ENCODE results near the gene ZDHHC6. TPM values are rescaled to one million over a fixed set of nuclear protein-coding genes. Genes with fewer than 3 reads are reported as not detected.

Gene ZDHHC6
- total and polyA plus RNA-seq, 7 donors: 10.7 to 27.7 (median 14.0) TPM

DNA sequence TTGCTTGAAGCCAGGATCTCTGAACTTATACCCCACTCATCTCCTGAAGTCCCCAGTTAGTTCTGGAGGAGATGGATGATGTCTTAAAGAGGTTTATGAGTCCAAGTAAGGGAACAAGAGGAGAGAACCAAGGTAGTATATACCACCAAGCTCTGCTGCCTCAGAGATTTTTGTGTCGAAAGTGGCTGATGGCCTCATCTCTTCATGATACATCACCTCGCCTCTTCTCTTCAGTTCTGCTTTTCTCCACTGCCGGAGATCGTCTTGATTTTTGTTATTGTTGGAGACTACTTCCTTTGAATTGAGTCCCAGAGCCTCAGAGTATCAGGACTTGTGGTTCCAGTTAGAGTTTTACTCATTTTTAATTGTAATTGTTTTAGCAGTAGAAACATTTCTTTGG lies 2.2 kb upstream of the ZDHHC6 start:
- Histone ChIP-seq H3K27me3 (ENCODE audit: insufficient read depth in 3 of 3, low read length in 2 of 3) (no peaks in the 10 kb centered on the region), H3K4me1 (peaks cover 20% of the 10 kb centered on the region), H3K9me3 (no peaks in the 10 kb centered on the region), H3K36me3 (ENCODE audit: insufficient read depth in 1 of 2, low read depth in 1 of 2) (peaks cover 0 to 30% of the 10 kb centered on the region in 2 donors), H3K4me3 (no peak overlapping the region), H3K27ac (no peak overlapping the region)
- DNase-seq: no peak
- WGBS, 3 donors: 79 to 86% (median 84%) methylated on average over 4 of the region's 4 CpGs
- intact Hi-C loops (cut with DNase I): loop anchor here (5.0 to 10.0 kb wide), 2 partner anchors 264 to 267 kb away; partner anchors contain the start of gene GPAM (in 2 of the 2)
- ATAC-seq: no peak
- TF ChIP-seq, protein P1, sequence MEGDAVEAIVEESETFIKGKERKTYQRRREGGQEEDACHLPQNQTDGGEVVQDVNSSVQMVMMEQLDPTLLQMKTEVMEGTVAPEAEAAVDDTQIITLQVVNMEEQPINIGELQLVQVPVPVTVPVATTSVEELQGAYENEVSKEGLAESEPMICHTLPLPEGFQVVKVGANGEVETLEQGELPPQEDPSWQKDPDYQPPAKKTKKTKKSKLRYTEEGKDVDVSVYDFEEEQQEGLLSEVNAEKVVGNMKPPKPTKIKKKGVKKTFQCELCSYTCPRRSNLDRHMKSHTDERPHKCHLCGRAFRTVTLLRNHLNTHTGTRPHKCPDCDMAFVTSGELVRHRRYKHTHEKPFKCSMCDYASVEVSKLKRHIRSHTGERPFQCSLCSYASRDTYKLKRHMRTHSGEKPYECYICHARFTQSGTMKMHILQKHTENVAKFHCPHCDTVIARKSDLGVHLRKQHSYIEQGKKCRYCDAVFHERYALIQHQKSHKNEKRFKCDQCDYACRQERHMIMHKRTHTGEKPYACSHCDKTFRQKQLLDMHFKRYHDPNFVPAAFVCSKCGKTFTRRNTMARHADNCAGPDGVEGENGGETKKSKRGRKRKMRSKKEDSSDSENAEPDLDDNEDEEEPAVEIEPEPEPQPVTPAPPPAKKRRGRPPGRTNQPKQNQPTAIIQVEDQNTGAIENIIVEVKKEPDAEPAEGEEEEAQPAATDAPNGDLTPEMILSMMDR (IDR thresholded peaks at IDR 0.05): no peak

DNA sequence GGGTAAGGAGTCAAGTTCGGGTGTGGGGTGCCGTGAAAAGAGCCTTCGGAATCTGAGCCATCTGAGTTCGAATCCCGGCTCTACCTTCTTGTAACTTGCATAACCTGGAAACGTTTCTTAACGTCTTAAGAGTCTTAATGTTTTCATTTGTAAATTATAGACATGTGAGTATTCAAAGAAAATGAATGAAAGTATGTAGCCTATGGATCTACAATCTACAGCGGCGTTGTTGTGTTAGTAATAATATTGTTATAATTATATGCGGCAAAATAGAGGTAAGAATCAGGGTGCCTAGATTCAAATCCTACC lies 860 bp upstream of the ZDHHC6 start:
- no peak for DNase-seq
- H3K4me1 ChIP-seq: peaks cover 20% of the 10 kb centered on the region
- intact Hi-C loops (cut with DNase I): loop anchor here (5.0 to 10.0 kb wide), 2 partner anchors 263 to 265 kb away; partner anchors contain the start of gene GPAM (in 2 of the 2)
- no peak for ATAC-seq
- peak overlapping the region; percentile 84 for H3K27ac ChIP-seq
- WGBS, 3 donors: 3 to 5% (median 4%) methylated on average over 10 of the region's 10 CpGs
- no peaks in the 10 kb centered on the region for H3K27me3 ChIP-seq (ENCODE audit: insufficient read depth in 3 of 3, low read length in 2 of 3)
- peaks cover 0 to 43% of the 10 kb centered on the region in 2 donors for H3K36me3 ChIP-seq (ENCODE audit: insufficient read depth in 1 of 2, low read depth in 1 of 2)
- TF ChIP-seq, protein P1 (IDR thresholded peaks at IDR 0.05): no peak
- H3K9me3 ChIP-seq: no peaks in the 10 kb centered on the region
- H3K4me3 ChIP-seq: peak overlapping the region; percentile 70

DNA sequence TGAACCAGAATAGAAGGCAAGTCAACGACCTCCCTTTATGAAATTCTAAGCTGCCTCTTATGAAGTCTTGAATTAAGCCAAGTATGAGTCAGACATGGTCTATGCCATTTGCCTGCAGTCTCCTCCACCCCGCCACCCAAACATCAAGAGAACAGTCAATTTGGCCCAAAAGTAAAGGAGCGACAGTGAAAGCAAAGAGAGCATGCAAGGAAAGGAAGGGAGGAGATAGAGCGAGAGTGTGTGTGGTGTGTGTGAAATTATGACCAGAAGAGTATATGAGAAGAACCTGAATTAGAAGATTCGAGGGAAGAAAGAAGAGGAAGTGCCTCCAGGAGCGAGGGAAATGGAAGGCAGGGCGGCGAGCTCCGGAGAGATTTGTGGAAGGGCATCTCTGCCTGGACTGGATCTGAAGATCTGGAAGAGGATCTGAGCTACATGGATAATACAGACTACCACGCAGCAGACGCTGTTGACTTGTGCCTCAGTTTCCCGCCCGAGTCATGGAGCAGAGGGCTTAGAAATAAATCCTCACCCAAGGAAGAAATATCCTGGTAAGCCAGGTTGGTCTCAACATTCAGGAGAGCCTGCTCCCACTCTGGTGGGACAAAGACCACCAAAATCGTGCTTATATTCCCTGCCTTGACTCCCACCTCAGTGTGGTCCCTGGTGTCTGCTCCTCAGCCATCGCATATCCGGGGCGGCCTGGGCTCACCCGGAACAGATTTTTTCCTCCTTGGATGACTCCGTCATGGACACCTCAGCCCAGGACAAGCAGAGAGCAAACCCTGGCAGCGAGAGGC lies 459 bp downstream of the ZDHHC6 start:
- Histone ChIP-seq H3K4me1 (peaks cover 20% of the 10 kb centered on the region), H3K27ac (peak overlapping the region; percentile 84), H3K9me3 (no peaks in the 10 kb centered on the region), H3K27me3 (ENCODE audit: insufficient read depth in 3 of 3, low read length in 2 of 3) (no peaks in the 10 kb centered on the region), H3K36me3 (ENCODE audit: insufficient read depth in 1 of 2, low read depth in 1 of 2) (peaks cover 0 to 53% of the 10 kb centered on the region in 2 donors), H3K4me3 (peak overlapping the region; percentile 70)
- DNase-seq: no peak
- intact Hi-C loops (cut with DNase I): loop anchor here (5.0 to 10.0 kb wide), 2 partner anchors 261 to 264 kb away; partner anchors contain the start of gene GPAM (in 2 of the 2)
- peak in 3 of 4 donors; percentile 47 to 51 (median 49) for ATAC-seq
- 4% methylated on average over 20 of the region's 20 CpGs for WGBS, 3 donors
- TF ChIP-seq, protein P1 (IDR thresholded peaks at IDR 0.05): no peak

DNA sequence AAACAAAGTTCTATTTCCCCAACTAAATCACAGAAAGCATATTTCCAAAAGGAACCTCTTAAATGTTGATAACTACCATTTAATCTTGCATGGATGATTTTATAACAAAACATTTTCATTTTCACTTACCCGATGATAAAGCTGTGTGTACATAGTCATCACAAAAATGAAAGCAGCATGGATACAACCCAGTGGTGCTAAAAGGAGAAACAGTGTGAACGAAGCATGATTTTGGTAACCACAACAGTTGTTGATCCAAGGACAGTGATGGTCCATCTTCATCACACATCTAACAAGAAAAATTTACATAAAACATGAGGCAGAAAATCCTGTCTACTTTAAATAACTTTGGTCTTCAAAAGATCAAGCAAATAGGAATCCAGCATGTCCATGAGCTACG lies 4.7 kb downstream of the ZDHHC6 start:
- ATAC-seq (no peak), DNase-seq (no peak)
- Histone ChIP-seq H3K27ac (no peak overlapping the region), H3K27me3 (ENCODE audit: insufficient read depth in 3 of 3, low read length in 2 of 3) (no peaks in the 10 kb centered on the region), H3K4me3 (no peak overlapping the region), H3K9me3 (no peaks in the 10 kb centered on the region), H3K36me3 (ENCODE audit: insufficient read depth in 1 of 2, low read depth in 1 of 2) (peaks cover 10 to 83% of the 10 kb centered on the region in 2 donors), H3K4me1 (peaks cover 9% of the 10 kb centered on the region)
- intact Hi-C loops (cut with DNase I): loop anchor here in 1 of 2 donors (10.0 kb wide), 1 partner anchor 257 kb away; the partner anchor contains the start of gene GPAM
- TF ChIP-seq, protein P1 (IDR thresholded peaks at IDR 0.05): no peak
- WGBS, 3 donors: 80 to 89% (median 81%) methylated on average over 3 of the region's 3 CpGs
